H1 (cell line): ENCODE data around the gene CRISPLD2. TPM values are rescaled to one million over a fixed set of nuclear protein-coding genes. Genes with fewer than 3 reads are reported as not detected.

Experiments
- CTCF ChIA-PET: fragments of 300-600 bp; sonication (Branson Sonifier 250); formaldehyde crosslinking; loops from one replicate; lab custom pipeline; 2021; ENCODE audit not compliant: partially characterized antibody; lab: Charles Lee
- POLR2A ChIA-PET: fragments of 300-600 bp; sonication (Branson Sonifier 250); formaldehyde crosslinking; loops from one replicate; lab custom pipeline; 2021; ENCODE audit warnings: inconsistent platforms; ENCODE audit not compliant: partially characterized antibody; lab: Charles Lee
- DNase-seq, 2 experiments: peaks; one replicate each; pipeline versions ENCODE4 v3.0.0 to v3.0.0-alpha.2; 2010 to 2022; ENCODE audit warnings: low spot score in 2 of 2, low read depth in 1 of 2, mixed read lengths in 1 of 2
- FAIRE-seq: peaks from 2 replicates; lab custom pipeline; 2011; peaks lifted over from hg19 to GRCh38; lab: Jason Lieb, UNC
- H2AFZ ChIP-seq: 2 replicates; pipeline ENCODE4 v1.8.1; 2012; ENCODE audit warnings: low read length, inconsistent platforms
- H2AK5ac ChIP-seq: 2 replicates; pipeline ENCODE4 v1.6.1; 2013; ENCODE audit warnings: low read depth, low read length
- H2BK120ac ChIP-seq: replicated peaks from 2 replicates; pipeline ENCODE3; 2013; ENCODE audit warnings: low read depth, low read length, inconsistent platforms
- H2BK12ac ChIP-seq: 2 replicates; pipeline ENCODE4 v1.6.1; 2013; ENCODE audit warnings: low read depth, low read length
- H2BK15ac ChIP-seq: 2 replicates; pipeline ENCODE4 v1.6.1; 2013; ENCODE audit warnings: low read length
- H2BK20ac ChIP-seq: 2 replicates; pipeline ENCODE4 v1.6.1; 2013; ENCODE audit warnings: low read length
- H2BK5ac ChIP-seq: 2 replicates; pipeline ENCODE4 v1.6.1; 2013; ENCODE audit warnings: low read depth, low read length
- H3K14ac ChIP-seq: 2 replicates; pipeline ENCODE4 v1.6.1; 2013; ENCODE audit warnings: inconsistent platforms; ENCODE audit not compliant: insufficient read length
- H3K18ac ChIP-seq: 2 replicates; pipeline ENCODE4 v1.6.1; 2013; ENCODE audit warnings: low read length; ENCODE audit errors: extremely low read depth
- H3K23ac ChIP-seq: 2 replicates; pipeline ENCODE4 v1.6.1; 2013; ENCODE audit warnings: inconsistent platforms; ENCODE audit not compliant: insufficient read length
- H3K23me2 ChIP-seq: 2 replicates; pipeline ENCODE4 v1.6.1; 2013; ENCODE audit warnings: low read depth, low read length
- H3K27ac ChIP-seq: 2 replicates; pipeline ENCODE4 v1.6.1; 2011; ENCODE audit warnings: low read depth, low read length, inconsistent platforms
- H3K27me3 ChIP-seq, 4 experiments: replicated peaks in 1 of 4; 1 replicate in 1 of 4; 2 replicates in 3 of 4; pipeline versions ENCODE4 v1.6.1 to v1.8.1; 2011 to 2013; ENCODE audit warnings: low read length in 3 of 4, mild to moderate bottlenecking in 3 of 4, inconsistent platforms in 2 of 4, mixed read lengths in 2 of 4, moderate library complexity in 1 of 4; ENCODE audit not compliant: control insufficient read depth in 3 of 4, insufficient read depth in 3 of 4; ENCODE audit errors: extremely low read depth in 1 of 4
- H3K36me3 ChIP-seq, 4 experiments: 2 replicates each; pipeline versions ENCODE4 v1.6.1 to v1.8.1; 2011 to 2013; ENCODE audit warnings: mild to moderate bottlenecking in 4 of 4, low read length in 3 of 4, moderate library complexity in 2 of 4, control low read depth in 1 of 4, inconsistent platforms in 1 of 4; ENCODE audit not compliant: insufficient read depth in 4 of 4, control insufficient read depth in 2 of 4
- H3K4ac ChIP-seq: replicated peaks from 2 replicates; pipeline ENCODE3; 2013; ENCODE audit warnings: low read length, low read depth, mixed read lengths, inconsistent platforms; ENCODE audit not compliant: insufficient read length
- H3K4me1 ChIP-seq, 4 experiments: replicated peaks in 1 of 4; 1 replicate in 1 of 4; 2 replicates in 3 of 4; pipeline versions ENCODE4 v1.6.1 to v1.8.1; 2011 to 2013; ENCODE audit warnings: low read length in 3 of 4, inconsistent platforms in 2 of 4, mixed read lengths in 1 of 4; ENCODE audit not compliant: insufficient read depth in 4 of 4, control insufficient read depth in 3 of 4
- H3K4me2 ChIP-seq, 2 experiments: 2 replicates each; pipeline versions ENCODE4 v1.6.1 to v1.8.1; 2011 to 2013; ENCODE audit warnings: low read depth in 2 of 2, low read length in 2 of 2, control low read depth in 1 of 2, inconsistent platforms in 1 of 2, mild to moderate bottlenecking in 1 of 2; ENCODE audit not compliant: insufficient read depth in 1 of 2
- H3K4me3 ChIP-seq, 4 experiments: fragments of 200-600, 300-600 bp in 1 of 4; sonication (generic), shearing (Covaris generic), sonication (Bioruptor Twin) in 1 of 4; 2 replicates each; pipeline versions ENCODE4 v1.5.1 to v1.8.1; 2011 to 2016; ENCODE audit warnings: low read length in 4 of 4, low read depth in 3 of 4, control low read depth in 2 of 4, inconsistent platforms in 2 of 4, mild to moderate bottlenecking in 2 of 4, mixed read lengths in 1 of 4, moderate library complexity in 1 of 4; ENCODE audit not compliant: insufficient read depth in 2 of 4; ENCODE audit errors: extremely low read depth in 1 of 4
- H3K56ac ChIP-seq: replicated peaks from 2 replicates; pipeline ENCODE3; 2013; ENCODE audit warnings: low read depth, mild to moderate bottlenecking, mixed read lengths, low read length, inconsistent platforms; ENCODE audit not compliant: insufficient read length
- H3K79me1 ChIP-seq: 2 replicates; pipeline ENCODE4 v1.6.1; 2013; ENCODE audit warnings: low read depth, low read length, control low read depth
- H3K79me2 ChIP-seq, 2 experiments: 2 replicates each; pipeline versions ENCODE4 v1.6.1 to v1.8.1; 2012 to 2013; ENCODE audit warnings: low read length in 2 of 2, mild to moderate bottlenecking in 2 of 2, inconsistent platforms in 1 of 2; ENCODE audit not compliant: insufficient read depth in 2 of 2, control insufficient read depth in 1 of 2
- H3K9ac ChIP-seq, 4 experiments: replicated peaks in 1 of 4; 1 replicate in 1 of 4; 2 replicates in 3 of 4; pipeline versions ENCODE4 v1.6.1 to v1.8.1; 2011 to 2013; ENCODE audit warnings: low read depth in 3 of 4, low read length in 3 of 4, control low read depth in 2 of 4, mild to moderate bottlenecking in 2 of 4, moderate library complexity in 2 of 4, inconsistent platforms in 1 of 4; ENCODE audit errors: extremely low read depth in 1 of 4
- H3K9me3 ChIP-seq, 2 experiments: 2 replicates each; pipeline versions ENCODE4 v1.6.1 to v1.8.1; 2012 to 2013; ENCODE audit warnings: mild to moderate bottlenecking in 2 of 2, moderate library complexity in 2 of 2, control low read depth in 1 of 2, inconsistent platforms in 1 of 2, low read depth in 1 of 2, low read length in 1 of 2, mixed read lengths in 1 of 2; ENCODE audit not compliant: insufficient read depth in 2 of 2
- H4K20me1 ChIP-seq, 2 experiments: replicated peaks in 1 of 2; 2 replicates each; pipeline versions ENCODE3 to v1.8.1; 2011 to 2013; ENCODE audit warnings: inconsistent platforms in 2 of 2, low read length in 2 of 2, mild to moderate bottlenecking in 1 of 2; ENCODE audit not compliant: insufficient read depth in 2 of 2, control insufficient read depth in 1 of 2
- H4K5ac ChIP-seq: 2 replicates; pipeline ENCODE4 v1.6.1; 2013; ENCODE audit warnings: low read length, low read depth, mixed read lengths, inconsistent platforms; ENCODE audit not compliant: insufficient read length
- H4K8ac ChIP-seq: 2 replicates; pipeline ENCODE4 v1.8.0; 2013; ENCODE audit warnings: mild to moderate bottlenecking, moderate library complexity, low read length, inconsistent platforms; ENCODE audit not compliant: insufficient read depth; ENCODE audit errors: extremely low read depth
- H4K91ac ChIP-seq: replicated peaks from 2 replicates; pipeline ENCODE3; 2013; ENCODE audit warnings: low read length, mixed read lengths, inconsistent platforms; ENCODE audit not compliant: insufficient read length
- E2F6 ChIP-seq: IDR thresholded peaks from 2 replicates; pipeline ENCODE4 v1.6.1; 2012; ENCODE audit warnings: inconsistent platforms
- NANOG ChIP-seq: IDR thresholded peaks from 2 replicates; pipeline ENCODE4 v1.6.1; 2011; ENCODE audit warnings: low read length, low read depth, mild to moderate bottlenecking, inconsistent platforms; ENCODE audit not compliant: insufficient read depth, poor library complexity, severe bottlenecking
- SAP30 ChIP-seq: fragments of 300-600 bp; sonication (generic); IDR thresholded peaks from 2 replicates; pipeline ENCODE4 v1.7.1; 2012; ENCODE audit warnings: low read length, moderate library complexity, mild to moderate bottlenecking, inconsistent platforms; ENCODE audit not compliant: insufficient read depth, insufficient replicate concordance
- SIX5 ChIP-seq: IDR thresholded peaks from 2 replicates; pipeline ENCODE4 v1.6.1; 2011; ENCODE audit warnings: mild to moderate bottlenecking, low read depth, low read length
- SUZ12 ChIP-seq: fragments of 200-600 bp; sonication (generic); IDR thresholded peaks from 2 replicates; pipeline ENCODE4 v1.6.1; 2012; ENCODE audit warnings: mild to moderate bottlenecking, inconsistent platforms, low read length, moderate library complexity, mixed read lengths
- WGBS, 2 experiments: shearing (Covaris generic) in 1 of 2; methylation state at CpG; one replicate each; pipeline versions ENCODE4 v1.1.6 to v1.1.7; 2013 to 2015; ENCODE audit warnings: low lambda C conversion rate in 2 of 2, mixed read lengths in 2 of 2, inconsistent platforms in 1 of 2, low coverage in 1 of 2, missing lambda C conversion rate in 1 of 2; ENCODE audit not compliant: insufficient replicate concordance in 2 of 2, insufficient coverage in 1 of 2, insufficient read length in 1 of 2; ENCODE audit errors: extremely low coverage in 1 of 2, missing lambda C conversion rate in 1 of 2; 5-methylcytosine and 5-hydroxymethylcytosine counted together
- polyA plus RNA-seq, 7 experiments: library from polyadenylated mRNA; depleted of rRNA in 3 of 7; stranded (reverse) in 5 of 7; unstranded in 2 of 7; fragments of >200 nt in 5 of 7; fragments of 200-250 nt in 2 of 7; gene quantifications; 1 replicate in 5 of 7; 2 replicates in 1 of 7; 4 replicates in 1 of 7; pipeline versions ENCODE4 v1.2.1 to v1.2.3, GENCODE V29; 2011 to 2013; ENCODE audit warnings: missing spikeins in 2 of 7, mixed read lengths in 2 of 7
- total RNA-seq: library from RNA; stranded (reverse); fragmentation: NEBNext Ultra II Directional; extraction: Animal tissue kit (Norgen Biotek cat#: 25700); gene quantifications from 2 replicates; pipeline ENCODE4 v1.2.1, GENCODE V29; 2021

Gene CRISPLD2
- total and polyA plus RNA-seq, 2 of the 8 experiments (the other 6 are each of a cell fraction or from before 2014, with no cell fraction given): 2.7 to 5.1 TPM

DNA sequence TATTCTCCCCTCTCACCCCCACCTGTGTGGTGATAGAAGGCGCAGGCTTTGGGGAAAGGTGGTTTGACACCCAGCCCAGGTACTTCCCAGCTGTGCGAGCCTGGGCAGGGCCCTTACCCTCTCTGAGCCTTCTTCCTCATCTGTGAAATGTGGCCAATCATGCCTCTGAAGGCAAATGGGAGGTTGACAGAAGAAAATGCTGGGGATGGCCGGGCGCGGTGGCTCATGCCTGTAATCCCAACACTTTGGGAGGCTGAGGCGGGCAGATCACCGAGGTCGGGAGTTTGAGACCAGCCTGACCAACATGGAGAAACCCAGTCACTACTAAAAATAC lies 43.7 kb downstream of the CRISPLD2 start:
- H3K9me3 ChIP-seq: peaks cover 4 to 7% of the 10 kb centered on the region in 2 experiments; a peak in 3 of 4 replicates
- no peak overlapping the region for H2AFZ ChIP-seq
- no peaks in the 10 kb centered on the region for H3K4me1 ChIP-seq
- CTCF ChIA-PET: interaction anchor here (1.2 to 2.2 kb wide), 4 partner anchors 62 to 117 kb away, joined by 3 to 8 read pairs (median 4); no protein-coding TSS in a partner anchor
- H3K23ac ChIP-seq: no peak overlapping the region
- H4K8ac ChIP-seq: no peak overlapping the region
- no peak overlapping the region for H3K4me2 ChIP-seq
- no peak overlapping the region for H3K9ac ChIP-seq
- no peak overlapping the region for H2BK5ac ChIP-seq
- no peaks in the 10 kb centered on the region for H3K79me2 ChIP-seq
- no peak overlapping the region for H4K5ac ChIP-seq
- H3K56ac ChIP-seq: no peak overlapping the region
- FAIRE-seq (no peak), DNase-seq (no peak)
- H3K79me1 ChIP-seq: no peaks in the 10 kb centered on the region
- no peaks in the 10 kb centered on the region for H3K27me3 ChIP-seq
- POLR2A ChIA-PET: interaction anchor here (0.6 to 1.8 kb wide), 2 partner anchors 9 to 14 kb away, joined by 3 read pairs; no protein-coding TSS in a partner anchor
- 93% methylated on average over 8 of the region's 8 CpGs; no CpG with 5 or more reads in 1 of the 2 experiments for WGBS, 2 experiments
- H3K18ac ChIP-seq: no peak overlapping the region
- no peak overlapping the region for H2BK12ac ChIP-seq
- no peaks in the 10 kb centered on the region for H4K20me1 ChIP-seq
- H2BK15ac ChIP-seq: no peak overlapping the region
- no peak overlapping the region for H2AK5ac ChIP-seq
- H3K36me3 ChIP-seq: no peaks in the 10 kb centered on the region
- H2BK20ac ChIP-seq: no peak overlapping the region
- H3K4ac ChIP-seq: no peak overlapping the region
- H2BK120ac ChIP-seq: no peak overlapping the region
- no peak overlapping the region for H3K27ac ChIP-seq
- no peak overlapping the region for H3K4me3 ChIP-seq
- no peaks in the 10 kb centered on the region; the same call in 1 of the 2 replicates for H3K23me2 ChIP-seq
- no peak overlapping the region for H4K91ac ChIP-seq
- H3K14ac ChIP-seq: no peak overlapping the region
- TF ChIP-seq E2F6 (no peak), SUZ12 (no peak), SIX5 (no peak), SAP30 (no peak), NANOG (no peak)
